Measurements from ENCODE around the gene MEG3. TPM values are rescaled to one million over a fixed set of nuclear protein-coding genes. Genes with fewer than 3 reads are reported as not detected.

Gene MEG3
- total RNA-seq, 2 experiments from 2014 or later = not detected

- intact Hi-C loops (cut with micrococcal nuclease; ENCODE audit: unreplicated experiment) = no loop called here
Measured at GRCh38 chr14:100785626-100786025, 40.3 kb upstream of the MEG3 start.

GRCh38 chr14:100786131-100786530, 39.8 kb upstream of the MEG3 start:
- no peak overlapping the region for H3K4me2 ChIP-seq (ENCODE audit: low read length)
- ChIA-PET POLR2A (no interaction called here), CTCF (ENCODE audit: unreplicated experiment) (no interaction called here)
- intact Hi-C loops (cut with micrococcal nuclease; ENCODE audit: unreplicated experiment) = no loop called here
- H3K36me3 ChIP-seq (ENCODE audit: insufficient read depth, low read length) = no peaks in the 10 kb centered on the region
- no peaks in the 10 kb centered on the region for H3K4me1 ChIP-seq (ENCODE audit: insufficient read depth, low read length, poor library complexity, severe bottlenecking)
- no peak overlapping the region for H3K27ac ChIP-seq (ENCODE audit: low read depth, low read length, poor library complexity, severe bottlenecking)
- no peaks in the 10 kb centered on the region for H3K9me2 ChIP-seq (ENCODE audit: insufficient read depth, low read length)
- no TSS peak for BruUV-seq (replicated peaks)
- DNase-seq (ENCODE audit: low spot score) = no peak
- no peak overlapping the region for H3K4me3 ChIP-seq (ENCODE audit: low read depth, low read length, poor library complexity, severe bottlenecking)
- H3K9me3 ChIP-seq (ENCODE audit: low read length) = no peaks in the 10 kb centered on the region
- TF ChIP-seq EZH2phosphoT487 (IDR thresholded peaks at IDR 0.05; ENCODE audit: borderline replicate concordance, low read depth, low read length) (no peak), CTCF (conservative IDR thresholded peaks at IDR 0.05; ENCODE audit: low read length) (no peak)
- H3K79me2 ChIP-seq (ENCODE audit: insufficient read depth, low read depth, low read length) = no peaks in the 10 kb centered on the region
- no peak overlapping the region for H2AFZ ChIP-seq (ENCODE audit: low read length)
- no peaks in the 10 kb centered on the region for H4K20me1 ChIP-seq (ENCODE audit: insufficient read depth, low read length)

More at GRCh38 chr14:100785626-100786025, 40.3 kb upstream of the MEG3 start:
- Histone ChIP-seq H3K4me1 (ENCODE audit: insufficient read depth, low read length, poor library complexity, severe bottlenecking) (no peaks in the 10 kb centered on the region), H3K9me2 (ENCODE audit: insufficient read depth, low read length) (no peaks in the 10 kb centered on the region), H3K36me3 (ENCODE audit: insufficient read depth, low read length) (no peaks in the 10 kb centered on the region), H3K4me2 (ENCODE audit: low read length) (no peak overlapping the region), H3K4me3 (ENCODE audit: low read depth, low read length, poor library complexity, severe bottlenecking) (no peak overlapping the region), H3K79me2 (ENCODE audit: insufficient read depth, low read depth, low read length) (no peaks in the 10 kb centered on the region), H3K27ac (ENCODE audit: low read depth, low read length, poor library complexity, severe bottlenecking) (no peak overlapping the region), H2AFZ (ENCODE audit: low read length) (no peak overlapping the region), H3K9me3 (ENCODE audit: low read length) (no peaks in the 10 kb centered on the region), H4K20me1 (ENCODE audit: insufficient read depth, low read length) (no peaks in the 10 kb centered on the region)
- DNase-seq (ENCODE audit: low spot score) = no peak
- CTCF ChIA-PET (ENCODE audit: unreplicated experiment) = no interaction called here
- BruUV-seq (replicated peaks) = no TSS peak
- POLR2A ChIA-PET = no interaction called here
- TF ChIP-seq EZH2phosphoT487 (IDR thresholded peaks at IDR 0.05; ENCODE audit: borderline replicate concordance, low read depth, low read length) (no peak), CTCF (conservative IDR thresholded peaks at IDR 0.05; ENCODE audit: low read length) (no peak)

GRCh38 chr14:100786576-100787219, 39.2 kb upstream of the MEG3 start:
- Histone ChIP-seq H3K9me3 (ENCODE audit: low read length) (no peaks in the 10 kb centered on the region), H3K4me3 (ENCODE audit: low read depth, low read length, poor library complexity, severe bottlenecking) (no peak overlapping the region), H3K27ac (ENCODE audit: low read depth, low read length, poor library complexity, severe bottlenecking) (no peak overlapping the region), H3K79me2 (ENCODE audit: insufficient read depth, low read depth, low read length) (no peaks in the 10 kb centered on the region), H3K4me1 (ENCODE audit: insufficient read depth, low read length, poor library complexity, severe bottlenecking) (no peaks in the 10 kb centered on the region), H3K36me3 (ENCODE audit: insufficient read depth, low read length) (no peaks in the 10 kb centered on the region), H3K4me2 (ENCODE audit: low read length) (no peak overlapping the region), H3K9me2 (ENCODE audit: insufficient read depth, low read length) (no peaks in the 10 kb centered on the region), H4K20me1 (ENCODE audit: insufficient read depth, low read length) (no peaks in the 10 kb centered on the region), H2AFZ (ENCODE audit: low read length) (no peak overlapping the region)
- ChIA-PET CTCF (ENCODE audit: unreplicated experiment) (no interaction called here), POLR2A (no interaction called here)
- intact Hi-C loops (cut with micrococcal nuclease; ENCODE audit: unreplicated experiment) = no loop called here
- no peak for TF ChIP-seq CTCF (conservative IDR thresholded peaks at IDR 0.05; ENCODE audit: low read length)
- no peak for TF ChIP-seq EZH2phosphoT487 (IDR thresholded peaks at IDR 0.05; ENCODE audit: borderline replicate concordance, low read depth, low read length)
- no TSS peak for BruUV-seq (replicated peaks)
- no peak for DNase-seq (ENCODE audit: low spot score)

Data from OCI-LY7 (cell line).